ENCODE measurements around the gene EBF4. TPM values are rescaled to one million over a fixed set of nuclear protein-coding genes. Genes with fewer than 3 reads are reported as not detected.
A peak's percentile ranks its signal among the peaks of the same experiment; 100 is the strongest.

The EBF4 gene
- total RNA-seq, 2 donors from 2014 or later: 6.4 to 12.1 TPM

- no peak for DNase-seq
- no peaks in the 10 kb centered on the region for H3K36me3 ChIP-seq (ENCODE audit: control insufficient read depth, insufficient read depth, low read length)
- Mint-ChIP-seq H3K4me3 (no peak overlapping the region), H3K27ac (no peak overlapping the region), H3K9me3 (no peaks in the 10 kb centered on the region), H3K27me3 (ENCODE audit: insufficient read depth) (peaks cover 72% of the 10 kb centered on the region), H3K36me3 (ENCODE audit: low read depth) (no peaks in the 10 kb centered on the region), H3K4me1 (peaks cover 2% of the 10 kb centered on the region)
- TF ChIP-seq, protein P1, sequence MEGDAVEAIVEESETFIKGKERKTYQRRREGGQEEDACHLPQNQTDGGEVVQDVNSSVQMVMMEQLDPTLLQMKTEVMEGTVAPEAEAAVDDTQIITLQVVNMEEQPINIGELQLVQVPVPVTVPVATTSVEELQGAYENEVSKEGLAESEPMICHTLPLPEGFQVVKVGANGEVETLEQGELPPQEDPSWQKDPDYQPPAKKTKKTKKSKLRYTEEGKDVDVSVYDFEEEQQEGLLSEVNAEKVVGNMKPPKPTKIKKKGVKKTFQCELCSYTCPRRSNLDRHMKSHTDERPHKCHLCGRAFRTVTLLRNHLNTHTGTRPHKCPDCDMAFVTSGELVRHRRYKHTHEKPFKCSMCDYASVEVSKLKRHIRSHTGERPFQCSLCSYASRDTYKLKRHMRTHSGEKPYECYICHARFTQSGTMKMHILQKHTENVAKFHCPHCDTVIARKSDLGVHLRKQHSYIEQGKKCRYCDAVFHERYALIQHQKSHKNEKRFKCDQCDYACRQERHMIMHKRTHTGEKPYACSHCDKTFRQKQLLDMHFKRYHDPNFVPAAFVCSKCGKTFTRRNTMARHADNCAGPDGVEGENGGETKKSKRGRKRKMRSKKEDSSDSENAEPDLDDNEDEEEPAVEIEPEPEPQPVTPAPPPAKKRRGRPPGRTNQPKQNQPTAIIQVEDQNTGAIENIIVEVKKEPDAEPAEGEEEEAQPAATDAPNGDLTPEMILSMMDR (conservative IDR thresholded peaks at IDR 0.05): no peak
- no peaks in the 10 kb centered on the region for H3K4me1 ChIP-seq (ENCODE audit: control insufficient read depth, insufficient read depth, low read length)
- H3K9ac ChIP-seq (ENCODE audit: extremely low read depth, low read length, poor library complexity, severe bottlenecking): no peak overlapping the region
- H3K9me3 ChIP-seq (ENCODE audit: control insufficient read depth, low read length): no peaks in the 10 kb centered on the region
- no peak overlapping the region for H3K27ac ChIP-seq (ENCODE audit: low read depth, low read length)
- H3K4me3 ChIP-seq (ENCODE audit: low read length): no peak overlapping the region
- H3K27me3 ChIP-seq (ENCODE audit: control insufficient read depth, insufficient read depth, low read length, poor library complexity, severe bottlenecking): peaks cover 65% of the 10 kb centered on the region
- WGBS, 2 experiments (ENCODE audit: insufficient coverage in 1 of 2, insufficient read length in 1 of 2): 61% methylated on average over 2 of the region's 2 CpGs; no CpG with 5 or more reads in 1 of the 2 experiments
These were observed 49.9 kb downstream of the EBF4 start for GRCh38 chr20:2742431-2742830.

- 15 to 23% methylated on average over 6 to 12 of the region's 12 CpGs for WGBS, 2 experiments (ENCODE audit: insufficient coverage in 1 of 2, insufficient read length in 1 of 2)
- H3K9me3 Mint-ChIP-seq: no peaks in the 10 kb centered on the region
These were observed 50.5 kb downstream of the EBF4 start for GRCh38 chr20:2742934-2743559.

DNA sequence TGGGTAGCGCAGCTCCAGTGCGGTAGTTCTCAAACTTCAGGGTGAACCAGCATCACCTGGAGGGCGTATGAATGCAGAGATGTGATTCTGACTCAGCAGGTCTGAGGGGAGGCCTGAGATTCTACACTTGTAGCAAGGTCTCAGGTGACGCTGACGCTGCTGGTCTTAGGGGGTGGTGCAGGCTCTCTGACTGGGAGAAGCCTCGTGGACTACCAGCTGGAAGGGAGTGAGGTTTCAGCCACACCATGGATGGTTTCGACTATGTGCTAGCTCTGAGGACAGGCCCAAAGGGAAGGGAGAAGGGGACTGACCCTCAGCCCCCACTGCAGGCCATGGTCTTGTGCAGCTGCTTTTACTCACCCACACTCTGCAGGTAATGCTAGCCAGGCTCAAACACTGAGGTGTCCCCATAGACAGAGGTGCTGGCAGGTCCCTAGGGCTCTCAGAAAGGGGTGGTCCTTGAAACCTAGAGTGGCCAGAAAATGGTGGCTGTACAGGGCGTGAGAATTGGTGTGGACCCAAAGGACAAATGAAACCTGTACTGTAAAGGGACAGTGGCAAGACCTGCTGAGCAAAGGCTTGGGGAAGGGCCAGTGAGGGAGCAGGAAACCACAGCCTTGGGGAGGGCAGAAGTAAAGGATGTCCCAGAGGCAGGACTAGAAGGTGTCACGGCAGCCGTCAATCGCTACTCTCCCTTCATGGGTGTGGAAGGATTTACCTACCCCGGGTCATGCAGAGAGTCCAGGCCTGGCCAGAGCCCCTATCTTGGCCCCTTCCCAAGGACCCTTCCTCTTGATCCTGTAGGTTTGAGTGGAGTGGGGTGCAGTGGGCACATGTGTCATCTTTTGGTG is 52.7 kb downstream of the EBF4 start:
- Histone ChIP-seq H3K4me3 (ENCODE audit: low read length) (no peak overlapping the region), H3K27ac (ENCODE audit: low read depth, low read length) (no peak overlapping the region), H3K27me3 (ENCODE audit: control insufficient read depth, insufficient read depth, low read length, poor library complexity, severe bottlenecking) (peaks cover 94% of the 10 kb centered on the region), H3K4me1 (ENCODE audit: control insufficient read depth, insufficient read depth, low read length) (no peaks in the 10 kb centered on the region), H3K36me3 (ENCODE audit: control insufficient read depth, insufficient read depth, low read length) (no peaks in the 10 kb centered on the region), H3K9ac (ENCODE audit: extremely low read depth, low read length, poor library complexity, severe bottlenecking) (no peak overlapping the region), H3K9me3 (ENCODE audit: control insufficient read depth, low read length) (no peaks in the 10 kb centered on the region)
- Mint-ChIP-seq H3K4me1 (peaks cover 6% of the 10 kb centered on the region), H3K27ac (no peak overlapping the region), H3K4me3 (no peak overlapping the region), H3K9me3 (no peaks in the 10 kb centered on the region), H3K27me3 (ENCODE audit: insufficient read depth) (peaks cover 97% of the 10 kb centered on the region), H3K36me3 (ENCODE audit: low read depth) (no peaks in the 10 kb centered on the region)
- TF ChIP-seq, protein P1 (conservative IDR thresholded peaks at IDR 0.05): no peak
- WGBS, 2 experiments (ENCODE audit: insufficient coverage in 1 of 2, insufficient read length in 1 of 2): 77 to 84% methylated on average over 10 to 12 of the region's 12 CpGs
- peak; percentile 75 for DNase-seq

More at GRCh38 chr20:2742934-2743559, 50.5 kb downstream of the EBF4 start:
- Histone ChIP-seq H3K27me3 (ENCODE audit: control insufficient read depth, insufficient read depth, low read length, poor library complexity, severe bottlenecking) (peaks cover 72% of the 10 kb centered on the region), H3K4me1 (ENCODE audit: control insufficient read depth, insufficient read depth, low read length) (no peaks in the 10 kb centered on the region), H3K27ac (ENCODE audit: low read depth, low read length) (no peak overlapping the region), H3K36me3 (ENCODE audit: control insufficient read depth, insufficient read depth, low read length) (no peaks in the 10 kb centered on the region), H3K9me3 (ENCODE audit: control insufficient read depth, low read length) (no peaks in the 10 kb centered on the region), H3K9ac (ENCODE audit: extremely low read depth, low read length, poor library complexity, severe bottlenecking) (no peak overlapping the region), H3K4me3 (ENCODE audit: low read length) (no peak overlapping the region)
- Mint-ChIP-seq H3K27me3 (ENCODE audit: insufficient read depth) (peaks cover 78% of the 10 kb centered on the region), H3K4me1 (peaks cover 2% of the 10 kb centered on the region), H3K36me3 (ENCODE audit: low read depth) (no peaks in the 10 kb centered on the region), H3K27ac (no peak overlapping the region), H3K4me3 (no peak overlapping the region)
- TF ChIP-seq, protein P1 (conservative IDR thresholded peaks at IDR 0.05): peak; percentile 96
- DNase-seq: peak; percentile 95
